ENCODE results near the gene PSMA8. TPM values are rescaled to one million over a fixed set of nuclear protein-coding genes. Genes with fewer than 3 reads are reported as not detected.

PSMA8 gene
- total RNA-seq = not detected in 2 replicates

DNA sequence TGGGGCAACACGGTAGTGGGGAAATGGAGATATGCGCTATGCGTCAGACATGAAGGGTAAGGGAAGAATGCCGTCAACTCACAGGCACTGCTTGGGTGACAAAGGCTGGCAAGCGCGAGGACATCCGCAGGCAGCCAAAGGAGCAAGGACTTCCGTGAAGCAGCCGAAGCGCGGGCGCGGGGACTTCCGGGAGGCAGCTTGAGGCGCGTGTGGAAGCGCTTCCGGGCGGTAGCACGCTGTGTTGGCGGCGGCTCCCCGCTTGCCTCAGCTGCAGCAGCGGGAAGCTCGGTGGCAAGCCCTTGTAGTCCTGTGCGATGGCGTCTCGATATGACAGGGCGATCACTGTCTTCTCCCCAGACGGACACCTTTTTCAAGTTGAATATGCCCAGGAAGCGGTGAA, at the start of gene PSMA8:
PSMA8 (plus strand) TSS at position 218 of the 400 bp plus-strand sequence; CDS start at position 315, 97 bp downstream.

DNA sequence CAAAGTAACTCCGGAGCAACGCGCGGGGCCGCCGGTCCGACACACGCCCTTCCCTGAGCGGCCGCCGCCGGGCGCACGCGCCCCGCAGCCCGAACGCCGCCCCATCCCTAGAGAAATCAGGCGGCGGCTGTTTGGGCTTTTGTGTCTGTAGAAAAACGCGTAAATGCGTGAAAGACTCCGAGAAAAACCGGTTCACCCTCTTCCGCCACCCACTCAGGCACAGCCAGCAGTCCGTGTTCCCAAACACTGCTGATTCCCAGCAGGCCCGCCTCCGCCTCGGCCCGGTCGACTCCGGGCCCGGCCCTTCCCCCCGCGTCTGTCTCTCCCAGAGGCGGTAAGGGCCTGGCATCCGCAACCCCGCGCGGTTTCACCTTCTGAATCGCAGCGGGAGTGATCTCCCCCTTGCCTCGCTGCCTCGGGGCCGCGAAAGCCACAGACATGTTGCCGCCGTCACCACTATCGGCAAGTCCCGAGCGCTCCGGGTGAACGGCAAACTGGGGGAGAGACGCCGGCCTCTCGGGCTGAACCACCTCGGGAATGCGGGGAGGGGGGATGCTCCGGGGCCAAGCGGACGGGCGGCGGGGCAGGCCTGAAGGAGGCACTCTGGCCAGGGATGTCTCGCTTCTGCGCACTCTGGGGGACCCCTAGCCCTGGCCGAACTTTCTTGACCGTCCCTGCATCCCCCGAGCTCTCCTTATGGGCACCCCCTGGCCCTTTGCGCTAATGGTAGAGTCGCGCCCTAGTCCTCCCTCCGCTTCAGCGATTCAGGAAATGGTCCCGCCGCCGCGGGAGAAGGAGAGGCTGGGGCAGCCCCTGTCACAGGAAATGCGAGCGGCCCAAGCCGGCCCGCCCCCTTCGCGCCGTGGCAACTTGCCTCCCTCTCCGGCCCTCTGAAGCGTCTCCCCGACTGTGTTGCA, 43.3 kb upstream of the PSMA8 start, which contains the start of gene SS18:
SS18 (minus strand) TSS at position 484 of the 917 bp plus-strand sequence; CDS start at position 440, 44 bp downstream.

DNA sequence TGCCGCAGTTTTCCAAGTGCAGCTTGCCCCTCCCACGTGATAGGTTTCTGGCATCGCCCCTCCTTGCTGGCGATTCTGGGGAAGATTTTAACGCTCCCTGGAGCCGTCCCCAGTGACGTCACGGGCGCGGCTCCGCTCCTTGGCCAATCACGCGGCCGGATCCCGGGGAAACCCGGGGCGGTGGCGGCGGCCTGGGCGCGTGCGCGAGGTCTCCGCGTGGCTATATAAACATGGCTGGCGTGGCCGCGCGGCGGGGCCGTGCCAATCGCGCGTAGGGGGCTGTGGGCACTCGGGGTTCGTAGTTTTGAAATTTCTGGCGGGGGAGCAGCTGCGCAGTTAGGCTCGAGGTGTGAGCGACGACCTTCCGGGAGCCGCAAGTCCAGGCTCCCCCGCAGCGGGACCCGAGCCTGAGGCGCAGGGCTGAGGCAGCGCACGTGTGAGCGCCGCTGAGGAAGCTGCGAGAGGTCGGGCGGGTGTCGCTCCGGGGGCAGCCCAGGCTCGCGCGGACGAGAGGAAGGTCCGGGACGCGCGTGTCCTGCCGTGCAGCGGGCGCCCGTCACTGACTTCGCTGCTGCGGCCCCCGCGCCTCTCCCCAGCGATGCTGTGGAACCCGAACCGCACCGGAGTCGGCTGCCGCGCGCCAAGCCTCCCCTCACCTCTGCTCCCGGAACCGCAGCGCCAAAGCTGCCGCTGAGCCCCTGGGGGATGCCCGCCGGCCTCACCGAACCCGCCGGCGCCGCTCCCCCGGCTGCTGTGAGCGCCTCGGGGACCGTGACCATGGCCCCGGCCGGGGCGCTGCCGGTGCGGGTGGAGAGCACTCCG, 92.8 kb downstream of the PSMA8 start, which contains the start of gene TAF4B:
TAF4B (plus strand) TSS at position 217 of the 822 bp plus-strand sequence; CDS start at position 706, 489 bp downstream.

Other genes starting within 250 kb of the PSMA8 start
- gene SS18, start 43.3 kb upstream of the PSMA8 start, total RNA-seq = 79.9 and 90.7 TPM in 2 replicates
- gene TAF4B, start 92.6 kb downstream of the PSMA8 start, total RNA-seq = 3.5 and 3.6 TPM in 2 replicates

Data from epithelial cell of umbilical artery (primary cell).